Mesothelial cell of epicardium (in vitro differentiated cells): ENCODE data around the gene GNGT2. TPM values are rescaled to one million over a fixed set of nuclear protein-coding genes. Genes with fewer than 3 reads are reported as not detected.

Experiments
- DNase-seq, 2 experiments: peaks; one replicate each; pipeline ENCODE4 v3.0.0; 2021; ENCODE audit warnings: low spot score in 2 of 2; ENCODE audit not compliant: unreplicated experiment in 2 of 2
- H3K27ac Mint-ChIP-seq: 2 replicates; pipeline ENCODE4 v1.8.0; 2021; ENCODE audit warnings: mixed read lengths
- H3K27me3 Mint-ChIP-seq: 2 replicates; pipeline ENCODE4 v1.8.0; 2021; ENCODE audit warnings: low read depth, mixed read lengths
- H3K36me3 Mint-ChIP-seq: 2 replicates; pipeline ENCODE4 v1.8.0; 2021; ENCODE audit warnings: mixed read lengths
- H3K4me1 Mint-ChIP-seq: 2 replicates; pipeline ENCODE4 v1.8.0; 2021; ENCODE audit warnings: mixed read lengths
- H3K4me3 Mint-ChIP-seq: 2 replicates; pipeline ENCODE4 v1.8.0; 2021; ENCODE audit warnings: mild to moderate bottlenecking, moderate library complexity, mixed read lengths
- H3K9me3 Mint-ChIP-seq: 2 replicates; pipeline ENCODE4 v1.8.0; 2021; ENCODE audit warnings: mixed read lengths
- CTCF ChIP-seq: fragments of 200-600 bp; sonication (generic); IDR thresholded peaks from one replicate; pipeline ENCODE4 v1.5.0; 2021; ENCODE audit warnings: antibody characterized with exemption; ENCODE audit not compliant: unreplicated experiment
- total RNA-seq: library from RNA; stranded (reverse); gene quantifications from 3 replicates; pipeline ENCODE4 v1.2.1, GENCODE V29; 2021

Gene GNGT2
- total RNA-seq, 1 donor from 2014 or later, result not detected

- H3K4me1 Mint-ChIP-seq, result no peaks in the 10 kb centered on the region
- H3K27ac Mint-ChIP-seq, result no peak overlapping the region
- no peak overlapping the region for H3K4me3 Mint-ChIP-seq
- H3K27me3 Mint-ChIP-seq, result peaks cover 8% of the 10 kb centered on the region
- TF ChIP-seq CTCF, result no peak
- H3K9me3 Mint-ChIP-seq, result no peaks in the 10 kb centered on the region
- H3K36me3 Mint-ChIP-seq, result no peaks in the 10 kb centered on the region
- DNase-seq, result no peak
These were observed 32.4 kb upstream of the GNGT2 start for GRCh38 chr17:49242813-49243212.

- DNase-seq, result no peak
- H3K9me3 Mint-ChIP-seq, result no peaks in the 10 kb centered on the region
- H3K36me3 Mint-ChIP-seq, result no peaks in the 10 kb centered on the region
- TF ChIP-seq CTCF, result no peak
- no peak overlapping the region for H3K4me3 Mint-ChIP-seq
- peaks cover 10% of the 10 kb centered on the region for H3K27me3 Mint-ChIP-seq
- H3K4me1 Mint-ChIP-seq, result no peaks in the 10 kb centered on the region
- H3K27ac Mint-ChIP-seq, result no peak overlapping the region
These were observed 31.5 kb upstream of the GNGT2 start for GRCh38 chr17:49241692-49242397.

- Mint-ChIP-seq H3K27ac (no peak overlapping the region), H3K4me1 (no peaks in the 10 kb centered on the region), H3K4me3 (no peak overlapping the region), H3K9me3 (no peaks in the 10 kb centered on the region), H3K36me3 (no peaks in the 10 kb centered on the region), H3K27me3 (peaks cover 12% of the 10 kb centered on the region)
- DNase-seq, result no peak
- no peak for TF ChIP-seq CTCF
These were observed 30.7 kb upstream of the GNGT2 start for GRCh38 chr17:49241040-49241439.

GRCh38 chr17:49240619-49241018, 30.2 kb upstream of the GNGT2 start:
- Mint-ChIP-seq H3K4me1 (no peaks in the 10 kb centered on the region), H3K27ac (no peak overlapping the region), H3K36me3 (no peaks in the 10 kb centered on the region), H3K27me3 (peaks cover 14% of the 10 kb centered on the region), H3K4me3 (no peak overlapping the region), H3K9me3 (no peaks in the 10 kb centered on the region)
- DNase-seq, result no peak
- no peak for TF ChIP-seq CTCF

- Mint-ChIP-seq H3K4me1 (no peaks in the 10 kb centered on the region), H3K4me3 (no peak overlapping the region), H3K36me3 (no peaks in the 10 kb centered on the region), H3K27me3 (peaks cover 16% of the 10 kb centered on the region), H3K9me3 (no peaks in the 10 kb centered on the region), H3K27ac (no peak overlapping the region)
- no peak for TF ChIP-seq CTCF
- DNase-seq, result no peak
These were observed 29.6 kb upstream of the GNGT2 start for GRCh38 chr17:49239963-49240362.
